HCT116 (cell line): ENCODE data around the gene TGFBRAP1. TPM values are rescaled to one million over a fixed set of nuclear protein-coding genes. Genes with fewer than 3 reads are reported as not detected.

Experiments used
- ATAC-seq: fragments of 200-7000 bp; cut with Tn5 transposase; 2 replicates; pipeline ENCODE4 v1.9.1; 2020; ENCODE audit warnings: mild to moderate bottlenecking, moderate library complexity
- BruUV-seq: library from RNA; stranded (reverse); fragments of 400-500 nt; replicated peaks from 2 replicates; lab custom pipeline; 2021; lab: Mats Ljungman, UMichigan
- CTCF ChIA-PET: fragments of 300-600 bp; sonication (Branson Sonifier 250); formaldehyde crosslinking; loops from one replicate; lab custom pipeline; 2021; ENCODE audit warnings: antibody characterized with exemption; lab: Charles Lee
- POLR2A ChIA-PET: fragments of 300-600, 350-600 bp; sonication (Branson Sonifier 250); formaldehyde crosslinking; loops from one replicate; lab custom pipeline; 2021; ENCODE audit warnings: antibody characterized with exemption; lab: Charles Lee
- RAD21 ChIA-PET, 2 experiments: fragments of 300-600 bp; sonication (Branson Sonifier 250); formaldehyde crosslinking; loops; one replicate each; lab custom pipeline; 2023; ENCODE audit warnings: low total read pairs in 2 of 2; ENCODE audit not compliant: uncharacterized antibody in 2 of 2, unreplicated experiment in 2 of 2, low non-redundant PET in 1 of 2; lab: Charles Lee
- DNase-seq: peaks from one replicate; pipeline ENCODE4 v3.0.0-alpha.2; 2010; ENCODE audit warnings: low read depth, low spot score
- H2AFZ ChIP-seq: fragments of 200-600 bp; shearing (Covaris generic), sonication (generic); 2 replicates; pipeline ENCODE4 v1.6.1; 2017; ENCODE audit warnings: low read depth, mixed run types, mixed read lengths, antibody characterized with exemption, low read length; ENCODE audit not compliant: poor library complexity, severe bottlenecking
- H3K27ac ChIP-seq: 2 replicates; pipeline ENCODE4 v1.5.1; 2012; ENCODE audit warnings: low read depth, low read length
- H3K27me3 ChIP-seq: fragments of 200-600 bp; sonication (generic); 2 replicates; pipeline ENCODE4 v1.6.1; 2016; ENCODE audit warnings: mixed run types, low read length, mixed read lengths; ENCODE audit not compliant: insufficient read depth
- H3K36me3 ChIP-seq, 2 experiments: fragments of 200-500 bp in 1 of 2; fragments of 200-600 bp in 1 of 2; sonication (Bioruptor generic) in 1 of 2; sonication (generic) in 1 of 2; 2 replicates each; pipeline versions ENCODE4 v1.5.1 to v1.6.1; 2014 to 2016; ENCODE audit warnings: low read length in 2 of 2, inconsistent platforms in 1 of 2, mixed read lengths in 1 of 2, mixed run types in 1 of 2; ENCODE audit not compliant: insufficient read depth in 2 of 2, control insufficient read depth in 1 of 2
- H3K4me1 ChIP-seq, 2 experiments: fragments of 200-600 bp in 1 of 2; sonication (generic) in 1 of 2; 2 replicates each; pipeline versions ENCODE4 v1.5.1 to v1.6.1; 2012 to 2017; ENCODE audit warnings: low read length in 2 of 2, inconsistent platforms in 1 of 2, mild to moderate bottlenecking in 1 of 2, mixed read lengths in 1 of 2, mixed run types in 1 of 2, moderate library complexity in 1 of 2; ENCODE audit not compliant: insufficient read depth in 2 of 2, control insufficient read depth in 1 of 2
- H3K4me2 ChIP-seq: fragments of 200-600 bp; sonication (generic); 2 replicates; pipeline ENCODE4 v1.6.1; 2017; ENCODE audit warnings: mixed run types, low read length, mixed read lengths
- H3K4me3 ChIP-seq, 2 experiments: fragments of 200-600 bp in 1 of 2; sonication (generic) in 1 of 2; replicated peaks in 1 of 2; 2 replicates each; pipeline ENCODE4 v1.5.1; 2011 to 2016; ENCODE audit warnings: low read length in 2 of 2, control low read depth in 1 of 2, low read depth in 1 of 2, mild to moderate bottlenecking in 1 of 2, mixed read lengths in 1 of 2, mixed run types in 1 of 2
- H3K79me2 ChIP-seq: fragments of 200-600 bp; sonication (generic); 2 replicates; pipeline ENCODE4 v1.6.1; 2017; ENCODE audit warnings: mild to moderate bottlenecking, mixed run types, low read length, moderate library complexity, mixed read lengths; ENCODE audit not compliant: insufficient read depth
- H3K9ac ChIP-seq: fragments of 200-600 bp; sonication (generic); 2 replicates; pipeline ENCODE4 v1.6.1; 2016; ENCODE audit warnings: low read length, mixed read lengths
- H3K9me2 ChIP-seq: fragments of 200-600 bp; sonication (generic), shearing (Covaris generic); 2 replicates; pipeline ENCODE4 v1.6.1; 2017; ENCODE audit warnings: mixed run types, mild to moderate bottlenecking, moderate library complexity; ENCODE audit not compliant: insufficient read depth
- H3K9me3 ChIP-seq, 2 experiments: fragments of 200-500 bp in 1 of 2; fragments of 200-600 bp in 1 of 2; sonication (Bioruptor generic) in 1 of 2; sonication (generic) in 1 of 2; 2 replicates each; pipeline ENCODE4 v1.6.1; 2014 to 2017; ENCODE audit warnings: low read length in 2 of 2, mixed read lengths in 2 of 2, inconsistent platforms in 1 of 2, low read depth in 1 of 2, mild to moderate bottlenecking in 1 of 2, mixed run types in 1 of 2, moderate library complexity in 1 of 2; ENCODE audit not compliant: control insufficient read depth in 1 of 2, insufficient read depth in 1 of 2
- H4K20me1 ChIP-seq: fragments of 200-600 bp; sonication (generic), shearing (Covaris generic); 2 replicates; pipeline ENCODE4 v1.6.1; 2017; ENCODE audit warnings: mixed run types, mild to moderate bottlenecking, moderate library complexity; ENCODE audit not compliant: insufficient read depth
- ATF3 ChIP-seq: IDR thresholded peaks from 2 replicates; pipeline ENCODE4 v1.6.1; 2012
- CBX3 ChIP-seq: IDR thresholded peaks from 2 replicates; pipeline ENCODE4 v1.6.1; 2012; ENCODE audit warnings: low read depth
- CTCF ChIP-seq, 3 experiments: fragments of 200-600 bp in 1 of 3; sonication (generic) in 1 of 3; IDR thresholded peaks in 2 of 3; conservative IDR thresholded peaks in 1 of 3; 2 replicates each; pipeline ENCODE4 v1.5.1; 2012 to 2017; ENCODE audit warnings: low read depth in 2 of 3, low read length in 2 of 3, antibody characterized with exemption in 1 of 3, borderline replicate concordance in 1 of 3, control low read depth in 1 of 3, mild to moderate bottlenecking in 1 of 3, mixed read lengths in 1 of 3, mixed run types in 1 of 3, moderate library complexity in 1 of 3; ENCODE audit not compliant: insufficient read depth in 1 of 3
- EGR1 ChIP-seq: IDR thresholded peaks from 2 replicates; pipeline ENCODE4 v1.6.1; 2012; ENCODE audit warnings: low read depth
- ELF1 ChIP-seq: IDR thresholded peaks from 2 replicates; pipeline ENCODE4 v1.6.1; 2012; ENCODE audit warnings: low read depth, borderline replicate concordance
- EZH2 ChIP-seq: fragments of 200-600 bp; sonication (generic); IDR thresholded peaks from 2 replicates; pipeline ENCODE4 v1.6.1; 2017; ENCODE audit warnings: antibody characterized with exemption, mixed run types
- EZH2phosphoT487 ChIP-seq: fragments of 200-600 bp; IDR thresholded peaks from 2 replicates; pipeline ENCODE4 v1.6.1; 2018; ENCODE audit warnings: antibody characterized with exemption, borderline replicate concordance
- JUND ChIP-seq: IDR thresholded peaks from 2 replicates; pipeline ENCODE4 v1.6.1; 2012
- POLR2A ChIP-seq: IDR thresholded peaks from 2 replicates; pipeline ENCODE4 v1.7.0; 2011; ENCODE audit warnings: borderline replicate concordance; ENCODE audit not compliant: insufficient read depth, insufficient read length; ENCODE audit errors: extremely low read depth
- POLR2AphosphoS5 ChIP-seq: IDR thresholded peaks from 2 replicates; pipeline ENCODE4 v1.6.1; 2011; ENCODE audit warnings: mild to moderate bottlenecking, low read depth, low read length, moderate library complexity
- SP1 ChIP-seq: IDR thresholded peaks from 2 replicates; pipeline ENCODE4 v1.6.1; 2012; ENCODE audit warnings: low read depth
- SRF ChIP-seq: IDR thresholded peaks from 2 replicates; pipeline ENCODE4 v1.6.1; 2012; ENCODE audit warnings: low read depth
- ZFX ChIP-seq: fragments of 450-650 bp; IDR thresholded peaks from 2 replicates; pipeline ENCODE4 v1.6.1; 2017
- ZNF274 ChIP-seq: fragments of 200-500 bp; sonication (Bioruptor generic); IDR thresholded peaks from 2 replicates; pipeline ENCODE4 v1.6.1; 2014; ENCODE audit warnings: mild to moderate bottlenecking, low read depth, low read length, inconsistent platforms
- intact Hi-C: fragments of 100-400 bp; cut with micrococcal nuclease; formaldehyde crosslinking; loops from 2 replicates; pipeline ENCODE4 v1.10.0; 2022
- total RNA-seq: library from RNA; stranded (reverse); gene quantifications from one replicate; pipeline ENCODE4 v1.2.1, GENCODE V29; 2021; ENCODE audit not compliant: unreplicated experiment
- TF ChIP-seq, protein P1 (sequence below): IDR thresholded peaks from 2 replicates; pipeline ENCODE4 v1.6.1; 2012

Gene TGFBRAP1
- total RNA-seq, 1 experiment from 2014 or later: 18.3 TPM

DNA sequence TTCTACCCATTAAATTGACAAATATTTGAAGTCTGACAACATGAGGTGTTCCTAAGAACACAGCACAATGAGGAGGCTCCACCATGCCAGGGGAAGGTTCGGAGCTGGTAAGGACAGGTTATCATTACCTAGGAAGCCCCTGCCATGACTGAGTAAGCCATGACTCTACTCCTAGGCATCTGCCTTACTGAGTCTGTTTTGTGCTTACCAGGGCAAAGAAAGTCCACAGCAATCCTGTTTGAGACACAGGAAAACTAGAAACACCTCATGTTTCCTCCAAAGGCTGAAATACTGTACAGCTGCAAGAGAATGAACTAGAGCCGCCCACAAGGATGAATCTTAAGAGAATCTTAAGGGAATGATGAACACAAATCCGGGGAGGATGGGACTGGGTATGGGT lies 11.6 kb downstream of the TGFBRAP1 start:
- ATAC-seq: no peak
- ChIA-PET CTCF (no interaction called here), POLR2A (no interaction called here), RAD21 (no interaction called here)
- intact Hi-C loops: no loop called here
- Histone ChIP-seq H3K27me3 (no peaks in the 10 kb centered on the region), H3K9me3 (no peaks in the 10 kb centered on the region), H3K79me2 (peaks cover 79% of the 10 kb centered on the region), H3K9me2 (no peaks in the 10 kb centered on the region), H3K9ac (no peak overlapping the region), H3K4me3 (no peak overlapping the region), H4K20me1 (0 out of 2 replicates have a peak, but pooled peaks cover 3% of the 10 kb centered on the region), H3K36me3 (no peaks in the 10 kb centered on the region), H3K27ac (no peak overlapping the region), H2AFZ (no peak overlapping the region), H3K4me2 (no peak overlapping the region), H3K4me1 (peaks cover 0 to 8% of the 10 kb centered on the region in 2 experiments; a peak in 2 of 4 replicates)
- TF ChIP-seq ATF3 (no peak), CBX3 (no peak), EZH2phosphoT487 (no peak), EZH2 (no peak), ZNF274 (no peak), JUND (no peak), SP1 (no peak), ELF1 (no peak), CTCF (IDR thresholded peaks at IDR 0.05 in 2 of 3, conservative IDR thresholded peaks at IDR 0.05 in 1 of 3; ENCODE audit: borderline replicate concordance in 1 of 3, insufficient read depth in 1 of 3, low read depth in 2 of 3, low read length in 2 of 3) (no peak), EGR1 (no peak), POLR2AphosphoS5 (no peak), SRF (no peak), POLR2A (no peak), ZFX (no peak)
- TF ChIP-seq, protein P1, sequence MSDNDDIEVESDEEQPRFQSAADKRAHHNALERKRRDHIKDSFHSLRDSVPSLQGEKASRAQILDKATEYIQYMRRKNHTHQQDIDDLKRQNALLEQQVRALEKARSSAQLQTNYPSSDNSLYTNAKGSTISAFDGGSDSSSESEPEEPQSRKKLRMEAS: no peak
- no TSS peak for BruUV-seq
- DNase-seq: no peak
